GM21717 (cell line): ENCODE data around the gene KIAA0825.

Experiments
- ATAC-seq: cut with Tn5 transposase; IDR thresholded peaks from one replicate; pipeline ENCODE4 v1.9.1; 2021; ENCODE audit warnings: mild to moderate bottlenecking, moderate library complexity; ENCODE audit not compliant: unreplicated experiment

KIAA0825 gene

GRCh38 chr5:94457788-94458187, 160.6 kb downstream of the KIAA0825 start:
- no peak for ATAC-seq

- ATAC-seq: no peak
Observed at GRCh38 chr5:94445726-94446125, 172.7 kb downstream of the KIAA0825 start.

- no peak for ATAC-seq
Observed at GRCh38 chr5:94442991-94443390, 175.4 kb downstream of the KIAA0825 start.

DNA sequence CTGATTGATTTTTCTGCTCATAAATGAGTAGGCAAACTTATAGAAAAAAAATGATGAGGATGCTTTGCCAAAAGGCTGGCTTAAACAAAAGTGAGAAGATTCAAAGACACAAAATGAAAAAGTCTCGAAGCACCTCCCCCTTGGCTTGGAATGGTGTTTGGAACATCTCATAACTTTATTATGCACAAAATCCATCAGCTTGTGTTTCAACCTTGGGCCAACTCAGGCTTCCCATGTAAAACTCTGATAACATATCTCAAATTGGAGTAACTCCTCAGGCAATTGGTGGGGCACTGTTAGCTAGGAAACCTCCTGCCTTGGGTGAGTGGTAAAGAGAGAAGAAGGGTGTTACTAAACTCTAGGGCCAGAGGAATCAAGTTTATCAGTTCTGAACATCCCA, 176.3 kb downstream of the KIAA0825 start:
- no peak for ATAC-seq

DNA sequence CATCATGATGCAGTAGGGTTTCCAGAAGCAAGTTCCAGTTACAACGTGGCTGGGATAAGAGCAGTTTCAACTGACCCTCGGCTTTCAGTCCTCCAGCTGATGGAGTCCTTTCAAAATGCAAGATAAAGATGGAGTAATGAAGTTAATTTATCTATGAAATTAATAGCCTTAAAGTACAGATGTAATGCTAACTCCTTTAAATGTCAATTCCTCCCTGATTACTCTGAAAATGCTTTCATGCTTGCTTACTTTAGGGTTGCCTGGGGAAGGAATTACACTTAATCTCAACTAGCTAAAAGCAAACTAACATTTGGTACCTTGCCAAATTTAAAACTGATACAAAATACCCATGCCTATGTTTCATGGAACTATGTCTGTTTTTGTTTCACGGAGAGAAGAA, 178.4 kb downstream of the KIAA0825 start:
- ATAC-seq: no peak

- ATAC-seq: no peak
Observed at GRCh38 chr5:94433397-94434163, 184.8 kb downstream of the KIAA0825 start.

- ATAC-seq: no peak
Observed at GRCh38 chr5:94432499-94432898, 185.9 kb downstream of the KIAA0825 start.

GRCh38 chr5:94431696-94432095, 186.7 kb downstream of the KIAA0825 start:
- ATAC-seq: no peak

DNA sequence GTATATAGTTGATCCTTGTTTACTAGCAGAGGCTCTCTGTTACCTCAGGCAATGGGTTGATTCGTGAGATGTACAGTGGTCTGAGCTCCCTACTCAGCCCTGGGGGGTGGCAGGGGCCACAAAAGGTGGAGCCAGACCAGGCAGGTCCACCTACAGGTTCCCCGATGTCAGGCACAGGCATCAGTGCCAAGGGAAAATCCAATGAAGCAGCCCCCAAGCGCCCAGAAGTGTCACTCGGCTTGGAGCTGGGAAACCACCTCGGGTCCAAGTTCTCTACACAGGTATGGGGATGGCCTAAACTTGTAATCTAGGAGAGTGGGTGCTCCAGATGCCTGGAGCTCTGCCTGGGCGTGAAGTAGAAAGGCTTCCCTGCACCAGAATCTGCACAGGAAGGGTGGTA, 188.8 kb downstream of the KIAA0825 start:
- no peak for ATAC-seq

- no peak for ATAC-seq
Observed at GRCh38 chr5:94425396-94425795, 193.0 kb downstream of the KIAA0825 start.

DNA sequence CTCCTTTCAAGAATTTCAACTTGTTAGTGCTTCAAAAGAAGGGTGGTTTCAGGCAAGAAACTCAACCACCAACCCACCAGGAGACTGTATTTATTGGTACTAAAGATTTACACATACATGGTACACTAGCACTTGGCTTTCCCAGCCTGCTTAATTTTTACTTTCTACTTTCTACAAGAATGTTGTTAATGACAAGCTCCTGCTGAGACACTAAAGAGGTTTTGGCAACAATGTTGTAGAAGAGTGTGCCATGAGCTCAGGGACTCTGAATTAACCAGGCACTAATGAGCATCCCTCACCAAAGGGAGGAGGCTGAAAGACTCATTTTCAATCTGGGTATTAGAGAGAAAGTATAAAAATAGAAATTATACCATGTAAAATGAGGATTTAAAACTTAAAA, 195.0 kb downstream of the KIAA0825 start:
- ATAC-seq: no peak

DNA sequence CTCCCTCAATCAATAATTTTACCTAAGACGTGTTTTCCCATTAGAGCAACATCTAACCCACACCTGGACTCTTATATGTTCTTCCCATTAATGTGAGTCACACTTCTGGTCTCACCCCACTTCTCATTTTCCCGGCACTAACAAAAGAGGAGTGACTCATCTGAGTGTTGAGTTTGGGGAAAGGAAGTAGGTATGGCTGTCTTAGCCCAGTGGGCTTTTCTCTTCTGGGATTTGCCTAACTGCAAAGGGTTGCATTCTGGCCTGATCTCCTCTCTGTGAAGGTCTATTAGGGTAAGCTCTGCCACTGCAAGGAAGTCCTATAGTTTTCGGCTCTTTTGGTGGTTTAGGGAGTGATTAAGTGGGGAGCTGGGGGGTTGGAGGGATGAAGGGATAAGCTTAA, 195.6 kb downstream of the KIAA0825 start:
- no peak for ATAC-seq

DNA sequence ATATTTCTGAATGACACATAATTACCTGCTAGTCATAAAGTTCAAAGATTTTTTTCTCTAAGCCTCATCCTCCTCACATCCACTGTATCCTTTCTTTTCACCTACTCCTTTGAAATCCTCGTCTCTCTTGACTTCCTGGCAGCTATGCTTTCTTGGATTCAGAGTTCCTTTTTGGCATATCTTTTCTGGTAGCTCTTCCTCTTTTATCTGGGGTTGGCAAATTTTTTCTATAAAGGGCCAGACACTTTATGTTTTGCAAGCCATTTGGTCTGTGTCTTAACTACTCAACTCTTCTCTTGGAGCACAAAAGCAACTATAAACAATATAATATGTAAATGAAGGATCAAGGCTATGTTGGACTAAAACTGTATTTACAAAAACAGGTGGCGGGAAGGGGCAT, 197.5 kb downstream of the KIAA0825 start:
- ATAC-seq: no peak

GRCh38 chr5:94415798-94416197, 202.6 kb downstream of the KIAA0825 start:
- no peak for ATAC-seq

DNA sequence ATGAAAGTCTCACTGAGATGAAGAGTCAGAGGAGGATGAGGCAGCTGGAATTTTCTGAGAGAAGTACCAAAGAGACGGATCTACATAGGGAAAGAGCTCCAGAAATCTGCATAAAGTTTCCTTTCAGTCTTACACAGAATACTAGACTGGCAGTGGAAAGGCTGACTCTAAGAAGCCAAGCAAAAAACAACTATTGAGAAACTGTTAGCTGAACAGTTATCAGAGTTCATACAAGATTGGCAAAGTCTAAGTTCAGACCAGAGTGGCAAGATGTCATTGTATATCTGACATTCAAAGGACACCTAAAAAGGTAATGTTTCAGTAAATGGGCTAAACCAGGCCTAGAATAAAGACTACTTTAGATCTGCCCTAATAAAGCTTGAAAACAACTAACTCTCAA, 209.0 kb downstream of the KIAA0825 start:
- ATAC-seq: no peak

DNA sequence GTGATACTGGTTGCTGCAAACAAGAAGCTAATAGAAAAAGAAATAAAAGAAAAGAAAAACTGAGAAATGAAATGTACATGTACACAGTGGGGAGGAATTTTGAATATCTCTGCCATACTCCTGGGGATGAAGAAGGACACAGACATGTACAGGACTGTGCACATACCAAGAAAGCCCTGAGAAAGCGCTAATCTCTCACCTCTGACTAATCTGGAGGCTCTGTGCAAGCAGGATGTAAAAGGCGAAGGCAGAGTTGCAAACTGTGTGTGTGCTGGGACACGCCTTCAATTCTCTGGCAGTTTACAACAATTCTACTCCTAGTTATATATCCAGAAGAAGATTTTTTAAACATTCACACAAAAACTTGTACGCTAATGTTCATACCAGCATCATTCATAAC, 211.4 kb downstream of the KIAA0825 start:
- ATAC-seq: no peak

- no peak for ATAC-seq
Observed at GRCh38 chr5:94403483-94403882, 214.9 kb downstream of the KIAA0825 start.

DNA sequence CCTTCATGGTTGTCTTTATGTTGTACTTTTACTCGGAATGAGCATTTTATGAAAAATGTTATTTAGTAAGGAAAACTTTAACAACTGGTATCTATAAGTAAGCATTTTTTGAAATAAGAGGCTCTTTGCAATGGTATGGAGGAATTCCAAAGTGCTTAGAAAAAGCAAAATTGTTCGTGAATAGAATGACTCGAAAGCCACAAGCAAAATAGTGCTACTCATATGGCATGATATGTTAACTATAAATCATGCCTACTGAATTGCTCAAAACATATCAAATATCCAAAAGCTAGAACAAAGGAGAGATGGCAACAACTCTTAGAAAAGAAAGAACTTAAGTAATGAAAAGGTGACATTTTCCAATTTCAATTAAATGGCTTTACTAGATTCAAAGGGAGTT, 216.3 kb downstream of the KIAA0825 start:
- ATAC-seq: no peak

DNA sequence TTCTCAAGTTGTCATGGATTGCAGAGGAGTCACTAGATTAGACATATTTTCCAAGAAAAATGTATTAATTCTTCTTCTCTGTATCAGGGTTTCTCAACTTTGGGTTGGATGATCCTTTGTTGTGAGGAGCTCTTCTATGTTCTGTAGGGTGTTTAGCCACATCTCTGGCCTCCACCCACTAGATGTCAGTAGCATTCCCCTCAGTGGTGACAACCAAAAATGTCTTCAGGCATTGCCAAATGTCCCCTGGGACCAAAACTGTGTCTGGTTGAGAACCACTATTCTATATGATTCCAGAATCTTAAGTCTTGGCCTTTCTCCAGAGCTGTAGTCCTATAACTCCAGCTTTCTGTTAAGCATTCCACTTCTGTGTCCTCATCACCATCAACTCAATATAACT, 220.9 kb downstream of the KIAA0825 start:
- ATAC-seq: no peak

GRCh38 chr5:94396687-94397086, 221.7 kb downstream of the KIAA0825 start:
- ATAC-seq: no peak

DNA sequence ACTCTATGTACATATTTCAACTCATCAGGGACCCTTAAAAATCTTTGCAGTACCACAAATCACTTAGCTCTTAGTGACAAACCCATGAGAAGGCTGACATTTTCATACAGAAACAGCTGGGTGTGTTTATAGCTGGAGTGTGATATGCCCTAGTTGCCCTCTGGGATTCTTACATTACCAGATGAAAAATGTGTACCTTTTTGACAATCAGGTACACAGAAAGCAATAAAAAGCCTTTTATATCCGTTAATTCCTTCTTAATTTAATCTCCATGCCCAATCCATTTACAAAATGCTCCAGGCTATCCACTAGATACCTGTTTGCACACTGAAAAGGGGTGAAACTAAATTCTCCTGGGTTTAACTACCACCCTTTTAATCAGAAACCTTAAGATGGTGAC, 222.9 kb downstream of the KIAA0825 start:
- no peak for ATAC-seq

- no peak for ATAC-seq
Observed at GRCh38 chr5:94391996-94392395, 226.4 kb downstream of the KIAA0825 start.

DNA sequence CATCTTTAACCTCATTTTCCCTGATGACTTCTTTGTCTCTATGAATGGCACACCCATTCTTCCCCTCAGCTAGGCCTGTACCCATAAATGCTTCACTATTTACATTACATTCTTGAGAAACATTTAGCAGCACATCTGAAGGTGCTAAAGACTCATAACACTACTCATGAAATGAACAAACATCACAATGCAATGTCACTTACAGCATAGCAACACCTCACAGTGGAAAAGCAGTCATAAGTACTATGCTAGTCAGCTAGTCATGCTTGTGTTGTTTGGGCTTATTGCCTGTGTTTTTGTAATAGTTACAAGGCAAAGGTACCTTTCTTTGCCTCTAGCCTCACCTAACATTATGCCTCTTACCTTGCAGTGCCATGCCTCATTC, 228.9 kb downstream of the KIAA0825 start:
- ATAC-seq: no peak
